T-helper 22 cell (primary cell): ENCODE measurements around the gene TRPV6.

Experiments
- DNase-seq: peaks from one replicate; pipeline ENCODE4 v3.0.0-alpha.2; 2020; ENCODE audit warnings: low read depth

Gene TRPV6

GRCh38 chr7:142885311-142886230, at the start of gene TRPV6:
Gene TRPV6 (minus strand): TSS chr7:142885745.
- no peak for DNase-seq

DNA sequence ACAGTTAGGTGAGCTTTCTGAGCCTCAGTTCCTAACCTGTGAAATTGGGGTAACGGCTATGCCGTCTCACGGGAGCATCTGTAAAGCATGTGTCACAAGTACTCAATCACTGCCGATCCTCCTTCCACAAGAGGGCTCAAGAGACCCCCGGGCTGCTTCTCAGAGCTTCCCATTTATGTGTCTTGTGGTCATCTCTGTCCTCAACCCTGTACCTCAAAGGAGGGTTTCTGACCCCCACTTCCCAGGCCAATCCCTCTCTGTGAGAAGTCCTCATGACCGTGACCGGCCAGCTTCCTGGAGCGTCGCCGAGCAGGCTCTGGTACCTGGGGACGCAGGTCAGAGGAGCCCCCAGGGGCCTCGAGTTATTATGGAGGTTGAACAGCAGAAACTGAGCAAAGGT, 48.5 kb upstream of the TRPV6 start:
- DNase-seq, result no peak

- DNase-seq, result no peak
Observed at GRCh38 chr7:142933624-142934023, 48.1 kb upstream of the TRPV6 start, which contains the start of gene TRPV5. Gene TRPV5 (minus strand): TSS chr7:142933746. CDS start chr7:142933459, 287 bp downstream.

DNA sequence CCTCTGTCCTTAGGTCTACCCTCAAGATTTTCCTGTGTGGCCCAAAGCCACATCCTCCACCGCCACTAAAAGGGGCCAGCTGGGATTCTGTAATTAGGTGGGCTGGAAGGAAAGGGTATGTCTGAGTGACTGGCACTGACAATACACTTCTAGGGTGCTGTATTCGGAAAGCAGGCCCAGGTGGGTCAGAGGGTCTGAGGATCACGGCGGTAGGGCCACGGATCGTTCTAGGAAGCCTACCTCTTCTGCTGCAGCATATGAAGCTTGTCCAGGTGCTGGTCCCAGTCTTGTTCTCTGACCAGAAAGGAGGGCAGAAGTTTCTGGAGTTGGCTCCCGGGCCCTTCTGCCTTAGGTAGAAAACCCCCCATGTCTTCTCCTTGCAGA, 47.5 kb upstream of the TRPV6 start:
- no peak for DNase-seq

- DNase-seq, result no peak
Observed at GRCh38 chr7:142932386-142933091, 47.0 kb upstream of the TRPV6 start.

GRCh38 chr7:142930126-142930730, 44.7 kb upstream of the TRPV6 start:
- DNase-seq, result no peak

GRCh38 chr7:142927949-142928348, 42.4 kb upstream of the TRPV6 start:
- no peak for DNase-seq

- DNase-seq, result no peak
Observed at GRCh38 chr7:142927085-142927745, 41.7 kb upstream of the TRPV6 start.

DNA sequence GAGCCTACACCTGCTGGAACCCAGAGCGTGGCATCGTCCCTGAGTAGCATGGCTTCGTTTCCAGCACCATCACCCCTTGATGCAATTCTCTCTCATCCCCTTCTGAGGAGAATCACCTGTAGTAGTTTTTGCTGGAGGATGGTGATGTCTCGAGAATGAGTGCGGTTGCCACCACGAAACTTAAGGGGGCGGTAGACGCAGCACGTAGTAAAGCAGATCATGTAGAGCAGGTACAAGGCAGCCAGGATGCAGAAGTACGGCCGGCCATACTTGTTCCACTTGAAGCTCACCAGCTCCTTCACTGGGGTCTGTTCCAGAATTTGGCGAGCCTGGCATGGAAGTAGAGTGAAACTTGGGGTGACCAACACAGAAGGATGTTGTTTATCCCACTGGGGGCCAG, 39.9 kb upstream of the TRPV6 start:
- DNase-seq, result no peak

DNA sequence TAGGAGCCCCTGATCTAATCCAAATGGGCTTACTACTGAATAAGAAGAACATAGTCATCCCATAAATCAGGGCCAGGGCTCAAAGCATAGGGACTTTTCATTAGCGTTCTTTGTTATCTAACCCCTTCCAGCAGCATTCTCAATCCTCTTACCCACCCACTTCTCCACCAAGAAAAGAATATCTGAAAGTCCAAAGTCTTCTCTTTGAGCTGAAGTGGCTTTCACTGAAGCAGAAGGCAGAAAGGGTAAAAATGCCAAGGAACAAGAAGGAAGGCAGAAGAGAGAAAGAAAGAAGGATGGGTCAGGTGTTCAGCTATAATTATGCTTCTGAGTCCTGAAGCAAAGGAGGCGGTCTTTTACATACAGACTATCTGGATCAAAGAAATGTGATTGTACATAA, 37.8 kb upstream of the TRPV6 start:
- no peak for DNase-seq

- no peak for DNase-seq
Observed at GRCh38 chr7:142919656-142920055, 34.1 kb upstream of the TRPV6 start.

GRCh38 chr7:142918901-142919300, 33.4 kb upstream of the TRPV6 start:
- DNase-seq, result no peak

DNA sequence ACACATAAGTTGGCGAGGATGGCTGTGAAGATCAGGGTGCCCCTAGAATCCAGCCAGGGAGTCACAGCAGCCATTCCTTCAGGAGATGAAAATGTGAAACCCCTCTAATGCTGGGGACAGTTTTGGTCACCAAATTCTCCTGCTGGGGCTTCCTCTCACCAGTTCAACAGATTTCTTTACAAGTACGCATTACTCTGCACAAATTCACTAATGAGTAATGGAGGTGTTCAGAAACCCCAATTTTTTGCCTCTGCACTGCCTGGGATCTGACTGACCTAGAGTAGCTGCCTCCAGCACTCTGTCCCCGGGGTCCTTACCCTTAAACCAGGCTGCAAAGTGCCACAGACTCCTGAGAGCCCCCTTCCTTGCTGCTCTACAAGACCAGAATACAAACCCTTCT, 31.9 kb upstream of the TRPV6 start:
- DNase-seq, result no peak

- DNase-seq, result no peak
Observed at GRCh38 chr7:142916508-142916907, 31.0 kb upstream of the TRPV6 start.

DNA sequence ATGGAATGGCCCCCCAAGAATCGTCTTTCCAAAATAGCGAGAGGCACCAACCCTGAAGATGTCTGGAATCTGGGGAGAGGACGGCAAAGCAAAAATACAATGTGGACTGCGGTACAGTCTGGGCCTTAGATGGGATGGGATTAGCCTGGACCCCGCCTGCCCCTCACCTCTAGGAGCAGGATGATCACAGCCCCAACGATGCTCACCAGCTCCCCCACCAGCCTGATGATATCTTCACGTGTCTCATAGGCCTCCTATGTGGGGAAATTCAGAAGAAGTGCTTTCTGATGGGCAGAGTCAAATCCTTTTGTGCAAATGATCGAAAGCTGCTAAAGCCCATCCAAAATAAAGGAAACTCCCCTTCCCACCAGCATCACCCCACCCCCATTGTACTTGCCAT, 29.8 kb upstream of the TRPV6 start:
- DNase-seq, result no peak

DNA sequence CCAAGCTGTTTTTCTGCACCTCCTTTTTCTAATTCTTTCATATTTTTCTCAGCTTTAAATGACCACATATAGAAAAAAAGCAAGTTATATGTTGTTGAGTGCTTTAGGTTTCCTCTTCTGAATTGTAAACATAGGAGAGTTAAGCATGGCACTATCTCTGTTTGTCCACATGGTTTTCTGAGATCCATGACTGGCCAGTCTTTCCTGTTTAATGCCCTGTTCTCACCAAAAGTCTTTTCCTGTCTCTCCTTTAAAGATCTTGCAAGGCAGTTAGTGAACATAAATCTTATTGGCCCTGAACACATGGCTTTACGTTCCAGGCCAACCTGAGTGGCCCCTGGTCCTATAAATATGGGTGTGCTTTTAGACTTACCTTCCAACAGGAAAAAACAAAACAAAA, 28.6 kb upstream of the TRPV6 start:
- DNase-seq, result no peak

- no peak for DNase-seq
Observed at GRCh38 chr7:142913566-142913965, 28.0 kb upstream of the TRPV6 start.

DNA sequence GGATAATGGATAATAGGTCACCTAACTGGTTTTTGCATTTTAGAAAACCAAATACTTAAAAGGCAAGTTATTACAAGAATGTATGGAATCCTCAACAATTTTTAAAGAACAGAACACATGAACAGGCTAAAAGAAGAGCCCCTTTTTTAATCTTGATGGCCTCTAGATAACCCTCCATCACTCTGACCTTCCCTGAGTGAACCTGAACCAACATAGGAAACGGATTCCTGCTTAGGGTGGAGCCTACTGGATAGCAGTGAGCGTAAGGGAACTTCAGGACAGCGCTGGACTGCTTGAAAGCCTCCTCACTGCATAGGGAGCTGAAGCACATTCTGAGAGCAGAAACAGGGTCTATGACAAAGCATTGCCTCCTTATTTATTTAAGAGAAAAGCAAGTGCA, 27.5 kb upstream of the TRPV6 start:
- no peak for DNase-seq

DNA sequence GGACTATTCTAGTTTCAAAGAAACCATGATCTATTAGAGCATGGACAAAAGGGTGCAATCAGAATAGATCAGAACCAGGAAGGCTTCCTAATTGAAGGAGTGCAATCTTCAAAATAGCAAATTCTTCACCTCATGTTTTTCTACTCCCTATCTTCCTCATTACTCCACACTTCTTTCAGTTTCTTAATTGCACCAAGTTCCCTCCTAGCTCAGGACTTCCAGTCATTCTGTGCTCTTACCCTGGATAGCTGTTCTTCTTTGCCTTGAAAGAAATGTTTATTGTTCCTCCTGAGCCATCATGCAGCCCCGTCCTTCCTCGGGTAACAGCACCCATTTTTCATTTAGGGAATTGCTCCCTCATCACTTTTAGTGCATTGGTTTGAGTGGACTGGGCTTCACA, 24.9 kb upstream of the TRPV6 start:
- no peak for DNase-seq

DNA sequence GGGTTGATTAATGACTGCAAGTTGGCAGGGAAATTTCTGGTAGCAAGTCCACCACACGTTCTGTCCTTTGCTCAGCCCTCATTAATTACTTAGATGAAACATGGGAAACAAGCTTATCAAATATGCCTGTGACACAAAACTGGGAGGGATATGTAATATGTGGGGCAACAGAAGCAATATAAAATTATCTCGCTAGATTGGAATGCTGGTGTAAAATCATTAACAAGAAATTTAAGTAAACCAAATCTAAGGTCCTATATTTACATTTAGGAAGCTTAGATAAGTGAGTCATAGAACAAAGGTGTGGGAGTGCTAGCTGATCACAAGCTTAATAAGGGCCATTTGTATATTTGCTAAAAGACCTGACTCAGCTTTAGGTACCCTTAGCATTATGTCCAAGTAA, 24.5 kb upstream of the TRPV6 start:
- DNase-seq, result no peak

DNA sequence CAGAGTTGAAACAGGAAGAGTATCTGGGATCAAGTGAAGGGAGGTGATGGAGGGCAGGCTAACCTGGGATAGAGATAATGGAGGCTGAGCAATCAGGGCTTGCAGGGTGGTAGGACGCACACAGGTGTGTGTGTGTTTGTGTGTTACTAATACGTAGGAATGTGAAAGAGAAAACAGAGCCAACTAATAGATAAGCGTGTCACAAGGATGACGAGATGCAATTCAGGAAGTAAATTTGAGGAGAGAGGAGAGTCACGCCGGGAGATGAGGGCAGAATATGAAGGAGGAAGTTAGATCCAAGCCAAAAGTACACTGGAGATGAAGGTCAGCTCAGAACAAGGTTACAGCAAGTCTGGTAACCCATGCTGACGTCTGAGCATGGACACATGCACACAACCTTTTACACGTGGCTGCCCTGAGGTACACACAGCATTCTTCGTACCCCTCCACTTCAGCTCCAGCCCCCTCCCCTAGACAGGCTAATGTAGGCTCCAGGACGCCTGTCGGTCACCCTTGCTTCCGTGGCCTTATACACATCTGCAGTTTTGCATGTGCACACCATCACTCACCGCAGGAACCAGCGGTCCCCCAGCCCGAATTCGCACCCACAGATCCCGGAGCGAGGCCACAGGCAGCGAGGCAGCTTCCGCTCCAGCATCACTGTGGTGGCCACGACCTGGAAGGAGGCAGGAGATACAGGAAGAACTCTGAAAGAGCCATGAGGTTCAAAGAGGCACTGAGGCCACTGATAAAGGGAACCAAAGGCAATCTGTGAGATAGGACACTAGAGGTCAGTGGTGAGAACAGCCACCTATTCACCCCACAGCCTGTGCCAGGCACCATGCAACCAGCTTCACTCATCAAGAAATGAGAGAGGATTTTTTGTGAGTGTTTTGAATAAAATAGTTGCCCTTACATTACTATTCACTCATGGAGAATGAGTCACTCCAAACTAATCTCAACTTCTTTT, 23.7 kb upstream of the TRPV6 start:
- no peak for DNase-seq
